SK-N-SH treated with all-trans-retinoic acid at 6 μM for 48 hours (cell line): ENCODE measurements around the gene GFRA1.

Source experiments
- ATAC-seq: fragments of 200-7000 bp; cut with Tn5 transposase; 3 replicates; pipeline ENCODE4 v1.9.1; 2020; ENCODE audit warnings: mild to moderate bottlenecking, moderate library complexity
- CSRNP3 ChIP-seq: fragments of 250-450 bp; sonication (Bioruptor Pico); IDR thresholded peaks from 2 replicates; pipeline ENCODE4 v1.5.1; 2021; ENCODE audit warnings: mild to moderate bottlenecking, moderate library complexity
- ESRRG ChIP-seq: fragments of 250-450 bp; sonication (Bioruptor Pico); IDR thresholded peaks from 2 replicates; pipeline ENCODE4 v1.6.1; 2021; ENCODE audit warnings: mild to moderate bottlenecking
- GLIS3 ChIP-seq: fragments of 250-450 bp; sonication (Bioruptor Pico); IDR thresholded peaks from 2 replicates; pipeline ENCODE4 v1.5.0; 2020; ENCODE audit warnings: mild to moderate bottlenecking, moderate library complexity
- ISL1 ChIP-seq: fragments of 250-450 bp; sonication (Bioruptor Pico); IDR thresholded peaks from 2 replicates; pipeline ENCODE4 v2.1.2; 2022; ENCODE audit warnings: mild to moderate bottlenecking, moderate library complexity
- PPARA ChIP-seq: fragments of 250-450 bp; sonication (Bioruptor Pico); IDR thresholded peaks from 2 replicates; pipeline ENCODE4 v1.5.0; 2020; ENCODE audit warnings: mild to moderate bottlenecking, borderline replicate concordance
- RARB ChIP-seq: fragments of 250-450 bp; sonication (Bioruptor Pico); IDR thresholded peaks from 2 replicates; pipeline ENCODE4 v1.8.0; 2021; ENCODE audit warnings: mild to moderate bottlenecking, moderate library complexity
- SNAI2 ChIP-seq: fragments of 250-450 bp; sonication (Bioruptor Pico); IDR thresholded peaks from 2 replicates; pipeline ENCODE4 v1.5.0; 2020; ENCODE audit warnings: mild to moderate bottlenecking, moderate library complexity
- TCF4 ChIP-seq: fragments of 250-450 bp; sonication (Bioruptor Pico); IDR thresholded peaks from 2 replicates; pipeline ENCODE4 v1.8.0; 2021; ENCODE audit warnings: mild to moderate bottlenecking, moderate library complexity, borderline replicate concordance
- TOX ChIP-seq: fragments of 250-450 bp; sonication (Bioruptor Pico); IDR thresholded peaks from 2 replicates; pipeline ENCODE4 v1.8.0; 2021; ENCODE audit warnings: mild to moderate bottlenecking, moderate library complexity, borderline replicate concordance
- ZFP3 ChIP-seq: fragments of 250-450 bp; sonication (Bioruptor Pico); IDR thresholded peaks from 2 replicates; pipeline ENCODE4 v1.5.0; 2020; ENCODE audit warnings: mild to moderate bottlenecking, moderate library complexity
- ZNF8 ChIP-seq: fragments of 450-650 bp; formaldehyde crosslinking; IDR thresholded peaks from 2 replicates; pipeline ENCODE4 v1.5.0; 2020; ENCODE audit warnings: mild to moderate bottlenecking, moderate library complexity

The GFRA1 gene

GRCh38 chr10:116007256-116007891 lies 265.6 kb downstream of the GFRA1 start:
- TF ChIP-seq ISL1 (CRISPR knock-in tag) (no peak), CSRNP3 (CRISPR knock-in tag) (no peak), ZNF8 (CRISPR knock-in tag) (no peak), ESRRG (CRISPR knock-in tag) (no peak), ZFP3 (CRISPR knock-in tag) (no peak), TOX (CRISPR knock-in tag) (no peak), GLIS3 (CRISPR knock-in tag) (no peak), SNAI2 (CRISPR knock-in tag) (no peak), PPARA (no peak), TCF4 (CRISPR knock-in tag) (no peak), RARB (CRISPR knock-in tag) (no peak)
- no peak for ATAC-seq
